Upper lobe of left lung (tissue), 4 donors: ENCODE measurements around the gene DDI2.

ENCODE experiments used
- CTCF ChIP-seq, 6 experiments: fragments of 450-650 bp in 4 of 6; fragments of 200-600 bp in 2 of 6; sonication (generic) in 2 of 6; IDR thresholded peaks; one replicate each; pipeline ENCODE4 v1.5.1; 2016 to 2019; ENCODE audit warnings: antibody characterized with exemption in 6 of 6
- EP300 ChIP-seq, 4 donors: sonication (generic); formaldehyde crosslinking; IDR thresholded peaks; one replicate each; pipeline ENCODE4 v1.5.1; 2017; ENCODE audit warnings: antibody characterized with exemption in 4 of 4, control low read depth in 2 of 4
- POLR2A ChIP-seq, 4 donors: fragments of 450-650 bp; IDR thresholded peaks; one replicate each; pipeline ENCODE4 v1.5.1; 2016 to 2017; ENCODE audit warnings: antibody characterized with exemption in 4 of 4, mild to moderate bottlenecking in 2 of 4
- POLR2AphosphoS5 ChIP-seq, 2 donors: sonication (generic); formaldehyde crosslinking; IDR thresholded peaks; one replicate each; pipeline ENCODE4 v1.5.1; 2017; ENCODE audit warnings: antibody characterized with exemption in 2 of 2

- TF ChIP-seq CTCF (IDR thresholded peaks at IDR 0.05) = no peak
- TF ChIP-seq POLR2AphosphoS5 (IDR thresholded peaks at IDR 0.05) = no peak
- no peak for TF ChIP-seq POLR2A (IDR thresholded peaks at IDR 0.05)
- TF ChIP-seq EP300 (IDR thresholded peaks at IDR 0.05) = no peak
These were observed 58.8 kb downstream of the DDI2 start for GRCh38 chr1:15676010-15676409.
